GM18951 (cell line): Measurements from ENCODE around the gene KLHDC4.
"Not testable (repeated sequence)": the region's sequence is repeated elsewhere in the genome, so short reads cannot be mapped to it uniquely, and the experiment has no call there.

ENCODE experiments used
- POLR2A ChIP-seq: IDR thresholded peaks from 4 replicates; pipeline ENCODE4 v1.6.1; 2011; ENCODE audit warnings: mild to moderate bottlenecking; ENCODE audit not compliant: insufficient read length, insufficient read depth; ENCODE audit errors: extremely low read depth
- in situ Hi-C: fragments of 300-500 bp; cut with MboI; formaldehyde crosslinking; loops from one replicate; pipeline ENCODE4 v1.12.0; 2022; ENCODE audit warnings: low sequenced_read_pairs, mixed read lengths, inconsistent platforms; ENCODE audit not compliant: unreplicated experiment

Gene KLHDC4

GRCh38 chr16:87778476-87778829 lies 12.7 kb upstream of the KLHDC4 start:
- in situ Hi-C loops, result loop anchor here (10.0 kb wide), 1 partner anchor 96 kb away; no protein-coding TSS in a partner anchor
- TF ChIP-seq POLR2A, result no peak

GRCh38 chr16:87773836-87774235 lies 8.1 kb upstream of the KLHDC4 start:
- in situ Hi-C loops, result loop anchor here (10.0 kb wide), 1 partner anchor 101 kb away; no protein-coding TSS in a partner anchor

GRCh38 chr16:87767456-87767855 lies 1.7 kb upstream of the KLHDC4 start:
- in situ Hi-C loops, result not testable (repeated sequence)

GRCh38 chr16:87766485-87766797 lies 655 bp upstream of the KLHDC4 start:
- in situ Hi-C loops, result no loop called here
- no peak for TF ChIP-seq POLR2A

- in situ Hi-C loops, result no loop called here
- no peak for TF ChIP-seq POLR2A
Observed at GRCh38 chr16:87765473-87765775, 362 bp downstream of the KLHDC4 start.

GRCh38 chr16:87764600-87765472 lies 950 bp downstream of the KLHDC4 start:
- in situ Hi-C loops, result no loop called here
- no peak for TF ChIP-seq POLR2A

- TF ChIP-seq POLR2A, result no peak
- in situ Hi-C loops, result no loop called here
Observed at GRCh38 chr16:87762620-87763019, 3.2 kb downstream of the KLHDC4 start.

- no peak for TF ChIP-seq POLR2A
- in situ Hi-C loops, result no loop called here
Observed at GRCh38 chr16:87762071-87762571, 3.7 kb downstream of the KLHDC4 start.

GRCh38 chr16:87761060-87761459 lies 4.7 kb downstream of the KLHDC4 start:
- in situ Hi-C loops, result no loop called here
- no peak for TF ChIP-seq POLR2A

GRCh38 chr16:87757841-87758426 lies 7.9 kb downstream of the KLHDC4 start:
- in situ Hi-C loops, result no loop called here
- TF ChIP-seq POLR2A, result no peak

GRCh38 chr16:87754535-87754934 lies 11.3 kb downstream of the KLHDC4 start:
- TF ChIP-seq POLR2A, result no peak
- in situ Hi-C loops, result no loop called here

GRCh38 chr16:87747626-87748414 lies 18.0 kb downstream of the KLHDC4 start:
- TF ChIP-seq POLR2A, result no peak
- in situ Hi-C loops, result no loop called here

GRCh38 chr16:87746178-87746577 lies 19.6 kb downstream of the KLHDC4 start:
- TF ChIP-seq POLR2A, result no peak
- in situ Hi-C loops, result no loop called here

GRCh38 chr16:87744750-87745514 lies 20.9 kb downstream of the KLHDC4 start:
- no peak for TF ChIP-seq POLR2A
- in situ Hi-C loops, result no loop called here
